Measurements from ENCODE around the gene NAT10.

Gene NAT10

DNA sequence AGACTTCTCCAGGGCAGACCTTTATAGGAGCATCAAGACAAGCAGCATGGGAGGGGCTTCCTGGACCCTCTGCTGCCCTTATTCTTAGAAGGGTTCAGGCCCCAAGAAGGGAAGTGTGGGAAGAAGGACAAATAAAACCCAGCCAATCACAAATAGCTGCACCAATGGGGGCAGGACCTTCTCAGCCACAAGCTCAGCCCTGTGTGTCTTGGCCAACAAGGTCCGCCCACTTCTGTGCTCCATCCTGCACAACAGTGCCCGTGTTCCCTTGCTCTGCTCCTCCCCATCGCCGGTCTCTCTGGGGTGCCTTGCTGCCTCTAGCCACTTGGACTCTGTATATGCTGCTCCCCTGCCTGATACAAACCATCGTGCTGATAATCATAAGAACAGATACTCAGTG is 86.1 kb downstream of the NAT10 start:
- DNase-seq = no peak

DNA sequence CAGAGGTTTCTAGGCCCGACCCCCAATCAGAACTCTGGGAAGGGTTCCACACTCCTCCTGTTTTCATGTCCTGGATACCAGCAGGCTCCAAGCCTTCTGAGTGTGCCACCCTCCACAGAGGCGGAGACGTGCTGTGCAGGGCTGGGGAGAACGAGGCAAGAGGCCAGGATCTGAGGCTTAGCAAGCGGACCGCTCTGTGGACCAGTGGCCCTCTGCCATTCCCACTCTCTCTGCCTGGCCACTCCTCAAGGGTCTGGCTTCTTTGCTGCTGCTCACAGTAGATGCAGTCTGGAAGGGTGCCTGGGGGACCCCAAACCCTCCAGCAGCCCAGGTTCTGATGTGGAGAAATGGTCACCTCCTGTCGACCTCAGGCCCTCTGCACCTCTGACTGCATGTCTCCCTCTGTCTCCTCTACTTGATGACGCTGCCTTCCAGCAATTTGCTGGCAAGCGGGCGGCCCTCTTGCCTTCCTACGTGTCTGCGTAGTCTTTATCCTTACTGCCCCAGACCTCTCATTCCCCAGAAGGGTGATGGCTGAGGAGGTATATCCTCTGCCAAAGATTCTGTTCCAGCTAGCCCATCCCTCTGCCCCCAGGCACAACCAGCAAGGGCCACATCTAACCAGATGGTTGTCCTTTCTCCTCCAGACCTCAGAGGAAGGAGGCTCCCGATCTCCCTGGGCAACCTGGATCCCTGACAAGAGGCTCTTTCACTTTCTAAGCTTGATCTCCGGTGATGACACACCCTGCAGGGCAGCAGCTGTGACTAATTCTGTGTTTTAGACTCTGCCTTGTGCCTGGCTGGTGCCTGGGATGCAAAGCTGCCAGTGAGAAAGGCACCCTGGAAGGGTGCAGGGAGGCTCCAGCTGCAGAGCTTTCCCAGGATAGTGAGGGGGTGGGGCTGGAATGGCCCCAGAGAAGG is 87.3 kb downstream of the NAT10 start:
- DNase-seq = peak; percentile 67

DNA sequence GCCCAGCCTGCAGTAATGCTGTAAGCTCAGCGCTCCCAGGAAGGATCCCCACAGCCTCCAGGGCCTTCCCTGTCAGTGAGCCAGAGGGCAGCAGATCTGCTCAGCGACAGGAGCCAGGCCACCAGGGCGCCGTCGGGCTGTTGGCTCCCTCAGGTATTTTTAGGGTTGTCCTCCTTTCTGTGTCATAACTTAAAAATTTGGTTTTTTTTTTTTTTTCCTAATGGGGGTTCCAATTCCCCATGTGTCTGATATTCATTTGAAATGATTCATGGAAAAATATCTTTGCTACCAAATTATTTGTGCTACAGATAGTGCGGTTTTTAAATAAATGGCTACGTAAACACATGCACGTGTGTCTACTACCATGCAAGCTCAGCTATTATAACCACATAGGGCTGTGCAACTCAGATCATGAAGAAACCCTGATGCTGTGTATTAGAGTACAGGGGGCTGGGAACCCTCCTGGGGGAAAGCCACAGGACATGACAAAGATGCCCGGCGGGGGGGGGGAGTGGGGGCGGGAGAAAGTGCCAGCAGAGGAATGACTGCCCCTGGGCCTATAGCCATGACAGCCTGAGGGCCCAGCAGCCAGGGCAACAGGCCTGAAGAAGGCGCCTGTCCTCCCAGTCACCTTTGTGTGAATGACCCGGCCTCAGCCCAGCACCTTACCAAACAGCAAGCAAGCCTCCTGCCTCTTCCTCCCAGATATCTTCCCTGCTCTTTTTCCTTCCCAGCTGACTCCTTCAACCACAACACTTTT is 89.3 kb downstream of the NAT10 start:
- DNase-seq = no peak

Data from right forelimb (tissue), 1 donor.